Smooth muscle cell (in vitro differentiated cells): ENCODE measurements around the gene TNIK. TPM values are rescaled to one million over a fixed set of nuclear protein-coding genes. Genes with fewer than 3 reads are reported as not detected.

Experiments
- DNase-seq: peaks from one replicate; lab custom pipeline; 2025; ENCODE audit not compliant: unreplicated experiment; lab: John Stamatoyannopoulos, UW
- H2AFZ ChIP-seq: fragments of 200-600 bp; sonication (generic); 2 replicates; pipeline ENCODE4 v1.6.0; 2016; ENCODE audit warnings: antibody characterized with exemption, low read depth, mild to moderate bottlenecking
- H3F3A ChIP-seq: fragments of 200-600 bp; sonication (generic); 2 replicates; pipeline ENCODE4 v1.6.0; 2017; ENCODE audit warnings: antibody characterized with exemption, low read depth
- H3K27ac ChIP-seq: fragments of 200-600 bp; sonication (generic); 2 replicates; pipeline ENCODE4 v1.5.1; 2016; ENCODE audit warnings: low read depth, mild to moderate bottlenecking
- H3K27me3 ChIP-seq: fragments of 200-600 bp; sonication (generic); 2 replicates; pipeline ENCODE4 v1.6.1; 2016; ENCODE audit warnings: low read depth, mild to moderate bottlenecking
- H3K36me3 ChIP-seq: fragments of 200-600 bp; sonication (generic); 2 replicates; pipeline ENCODE4 v1.5.1; 2016; ENCODE audit warnings: low read depth
- H3K4me1 ChIP-seq: fragments of 200-600 bp; sonication (generic); 2 replicates; pipeline ENCODE4 v1.5.1; 2016; ENCODE audit warnings: low read depth
- H3K4me2 ChIP-seq: fragments of 200-600 bp; sonication (generic); 2 replicates; pipeline ENCODE4 v1.6.0; 2016; ENCODE audit warnings: mild to moderate bottlenecking
- H3K4me3 ChIP-seq: fragments of 200-600 bp; sonication (generic); 2 replicates; pipeline ENCODE4 v1.5.1; 2016; ENCODE audit warnings: mild to moderate bottlenecking
- H3K79me2 ChIP-seq: fragments of 200-600 bp; sonication (generic); 2 replicates; pipeline ENCODE4 v1.6.0; 2016; ENCODE audit warnings: low read depth, mild to moderate bottlenecking
- H3K9ac ChIP-seq: fragments of 200-600 bp; sonication (generic); 2 replicates; pipeline ENCODE4 v1.6.0; 2016; ENCODE audit warnings: low read depth
- H3K9me3 ChIP-seq: fragments of 200-600 bp; sonication (generic); replicated peaks from 2 replicates; pipeline ENCODE4 v1.5.1; 2016; ENCODE audit warnings: low read depth
- H4K20me1 ChIP-seq: fragments of 200-600 bp; sonication (generic); 2 replicates; pipeline ENCODE4 v1.6.0; 2016; ENCODE audit warnings: low read depth
- CTCF ChIP-seq: fragments of 200-600 bp; sonication (generic); IDR thresholded peaks from 2 replicates; pipeline ENCODE4 v1.5.1; 2017; ENCODE audit warnings: borderline replicate concordance, mild to moderate bottlenecking, antibody characterized with exemption; ENCODE audit not compliant: insufficient read depth, poor library complexity, severe bottlenecking
- WGBS: methylation state at CpG from one replicate; pipeline ENCODE4 v1.1.7; 2016; ENCODE audit warnings: low lambda C conversion rate; 5-methylcytosine and 5-hydroxymethylcytosine counted together
- polyA plus RNA-seq: library from polyadenylated mRNA; unstranded; fragments of >200 nt; fragmentation: Nextera tagmentation; extraction: Ambion mirVana; gene quantifications from 2 replicates; pipeline ENCODE4 v1.2.1, GENCODE V29; 2016
- total RNA-seq: library from RNA; depleted of rRNA; stranded (reverse); fragments of >200 nt; gene quantifications from 2 replicates; pipeline ENCODE4 v1.2.3, GENCODE V29; 2014

Gene TNIK
- total and polyA plus RNA-seq, 2 experiments from 2014 or later: 10.4 to 12.5 TPM

- Histone ChIP-seq H3K4me3 (no peak overlapping the region), H3K27me3 (no peaks in the 10 kb centered on the region), H3K9me3 (no peaks in the 10 kb centered on the region), H3K27ac (no peak overlapping the region), H3K4me2 (no peak overlapping the region), H3K79me2 (peaks cover 21% of the 10 kb centered on the region), H4K20me1 (no peaks in the 10 kb centered on the region), H3K9ac (no peak overlapping the region), H2AFZ (no peak overlapping the region), H3F3A (no peaks in the 10 kb centered on the region), H3K36me3 (peaks cover 9% of the 10 kb centered on the region), H3K4me1 (peaks cover 21% of the 10 kb centered on the region)
- 59% methylated on average over 3 of the region's 3 CpGs for WGBS
- DNase-seq: no peak
- no peak for TF ChIP-seq CTCF
Observed at GRCh38 chr3:171389491-171389890, 70.7 kb downstream of the TNIK start.

GRCh38 chr3:171388527-171388926 is 71.7 kb downstream of the TNIK start:
- Histone ChIP-seq H3K27me3 (no peaks in the 10 kb centered on the region), H3K4me1 (peaks cover 26% of the 10 kb centered on the region), H3K9ac (no peak overlapping the region), H2AFZ (no peak overlapping the region), H3K36me3 (peaks cover 9% of the 10 kb centered on the region), H3K79me2 (peaks cover 21% of the 10 kb centered on the region), H3K4me3 (no peak overlapping the region), H3K27ac (no peak overlapping the region), H3F3A (no peaks in the 10 kb centered on the region), H4K20me1 (no peaks in the 10 kb centered on the region), H3K4me2 (no peak overlapping the region), H3K9me3 (no peaks in the 10 kb centered on the region)
- no peak for DNase-seq
- TF ChIP-seq CTCF: no peak
- 55% methylated on average over 1 of the region's 1 CpG for WGBS

GRCh38 chr3:171387062-171387461 is 73.1 kb downstream of the TNIK start:
- Histone ChIP-seq H3K4me1 (peaks cover 22% of the 10 kb centered on the region), H3K4me2 (no peak overlapping the region), H3F3A (no peaks in the 10 kb centered on the region), H3K9ac (no peak overlapping the region), H3K36me3 (peaks cover 9% of the 10 kb centered on the region), H3K4me3 (no peak overlapping the region), H4K20me1 (no peaks in the 10 kb centered on the region), H3K79me2 (peaks cover 20% of the 10 kb centered on the region), H3K27ac (no peak overlapping the region), H3K9me3 (no peaks in the 10 kb centered on the region), H3K27me3 (no peaks in the 10 kb centered on the region), H2AFZ (no peak overlapping the region)
- DNase-seq: no peak
- TF ChIP-seq CTCF: no peak

- 80% methylated on average over 5 of the region's 5 CpGs for WGBS
Observed at GRCh38 chr3:171385086-171385485, 75.1 kb downstream of the TNIK start.

More at GRCh38 chr3:171385086-171385485, 75.1 kb downstream of the TNIK start:
- H3K9ac ChIP-seq: no peak overlapping the region
- TF ChIP-seq CTCF: no peak
- H3K36me3 ChIP-seq: no peaks in the 10 kb centered on the region
- H3K4me2 ChIP-seq: no peak overlapping the region
- no peaks in the 10 kb centered on the region for H3K27me3 ChIP-seq
- no peak overlapping the region for H2AFZ ChIP-seq
- peaks cover 3% of the 10 kb centered on the region for H3F3A ChIP-seq
- no peak overlapping the region for H3K27ac ChIP-seq
- H3K9me3 ChIP-seq: no peaks in the 10 kb centered on the region
- peaks cover 2% of the 10 kb centered on the region for H3K79me2 ChIP-seq
- no peak for DNase-seq
- H3K4me3 ChIP-seq: no peak overlapping the region
- peaks cover 35% of the 10 kb centered on the region for H3K4me1 ChIP-seq
- H4K20me1 ChIP-seq: no peaks in the 10 kb centered on the region
